SK-N-SH (cell line): ENCODE results near the gene HM13.

Experiments used
- EP300 ChIP-seq, 2 experiments: IDR thresholded peaks; 2 replicates each; pipeline versions ENCODE4 v1.4.0 to v1.6.1; 2012; ENCODE audit warnings: borderline replicate concordance in 1 of 2, low read depth in 1 of 2, low read length in 1 of 2
- RAD21 ChIP-seq: IDR thresholded peaks from 2 replicates; pipeline ENCODE4 v1.6.1; 2012; ENCODE audit warnings: mild to moderate bottlenecking, low read length
- SMC3 ChIP-seq: IDR thresholded peaks from 2 replicates; pipeline ENCODE4 v1.6.1; 2012; ENCODE audit warnings: low read depth, low read length, improper control_type of control experiment
- TAF1 ChIP-seq: IDR thresholded peaks from 2 replicates; pipeline ENCODE4 v1.6.1; 2012; ENCODE audit warnings: low read depth, mild to moderate bottlenecking, low read length, moderate library complexity, borderline replicate concordance
- YY1 ChIP-seq: IDR thresholded peaks from 2 replicates; pipeline ENCODE4 v1.4.0; 2012; ENCODE audit warnings: low read depth, mild to moderate bottlenecking
- TF ChIP-seq, protein P1 (sequence below): fragments of 200-600 bp; sonication (generic); IDR thresholded peaks from 2 replicates; pipeline ENCODE4 v1.6.1; 2017; ENCODE audit warnings: antibody characterized with exemption, mild to moderate bottlenecking, moderate library complexity
- TF ChIP-seq, protein P2 (sequence below): IDR thresholded peaks from 2 replicates; pipeline ENCODE4 v1.6.1; 2012; ENCODE audit warnings: mild to moderate bottlenecking, low read depth, low read length, moderate library complexity
- TF ChIP-seq, protein P3 (sequence below): IDR thresholded peaks from 2 replicates; pipeline ENCODE4 v1.4.0; 2012; ENCODE audit warnings: low read depth, borderline replicate concordance

DNA sequence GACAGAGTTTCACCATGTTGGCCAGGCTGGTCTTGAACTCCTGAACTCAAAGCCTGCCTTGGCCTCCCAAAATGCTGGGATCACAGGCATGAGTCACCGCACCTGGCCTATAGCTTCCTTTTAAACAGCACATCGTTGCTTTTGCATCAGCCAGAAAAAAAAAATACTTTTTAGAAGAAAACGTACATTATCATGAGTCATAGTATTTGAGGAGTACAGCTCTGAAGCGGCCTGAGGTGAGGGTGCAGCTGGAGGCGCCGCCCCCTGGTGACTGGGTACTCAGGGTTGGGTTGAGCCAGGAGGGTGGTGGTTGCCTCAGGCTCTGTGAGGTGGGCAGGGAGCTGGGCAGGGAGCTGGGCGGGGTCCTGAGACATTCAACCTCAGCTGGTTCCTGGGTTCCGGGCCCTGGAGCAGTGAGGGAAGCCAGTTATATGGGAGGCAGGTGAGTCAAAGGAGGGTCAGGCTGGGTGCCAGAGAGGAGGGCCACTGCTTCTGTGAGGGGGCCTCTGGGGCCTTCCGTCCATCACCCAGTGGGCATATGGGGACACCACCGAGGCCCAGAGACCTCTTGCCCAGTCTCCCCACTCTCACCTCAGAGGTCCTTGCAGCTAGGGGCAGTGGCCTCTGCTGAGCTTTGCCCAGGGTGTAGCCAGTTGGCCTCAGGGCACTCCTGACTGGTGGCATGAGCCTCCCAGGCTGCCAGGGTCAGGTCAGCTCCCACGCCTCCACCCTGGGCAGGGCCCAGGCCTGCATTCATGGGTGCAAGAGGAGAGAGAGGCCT lies 79.2 kb downstream of the HM13 start:
- TF ChIP-seq, protein P1, sequence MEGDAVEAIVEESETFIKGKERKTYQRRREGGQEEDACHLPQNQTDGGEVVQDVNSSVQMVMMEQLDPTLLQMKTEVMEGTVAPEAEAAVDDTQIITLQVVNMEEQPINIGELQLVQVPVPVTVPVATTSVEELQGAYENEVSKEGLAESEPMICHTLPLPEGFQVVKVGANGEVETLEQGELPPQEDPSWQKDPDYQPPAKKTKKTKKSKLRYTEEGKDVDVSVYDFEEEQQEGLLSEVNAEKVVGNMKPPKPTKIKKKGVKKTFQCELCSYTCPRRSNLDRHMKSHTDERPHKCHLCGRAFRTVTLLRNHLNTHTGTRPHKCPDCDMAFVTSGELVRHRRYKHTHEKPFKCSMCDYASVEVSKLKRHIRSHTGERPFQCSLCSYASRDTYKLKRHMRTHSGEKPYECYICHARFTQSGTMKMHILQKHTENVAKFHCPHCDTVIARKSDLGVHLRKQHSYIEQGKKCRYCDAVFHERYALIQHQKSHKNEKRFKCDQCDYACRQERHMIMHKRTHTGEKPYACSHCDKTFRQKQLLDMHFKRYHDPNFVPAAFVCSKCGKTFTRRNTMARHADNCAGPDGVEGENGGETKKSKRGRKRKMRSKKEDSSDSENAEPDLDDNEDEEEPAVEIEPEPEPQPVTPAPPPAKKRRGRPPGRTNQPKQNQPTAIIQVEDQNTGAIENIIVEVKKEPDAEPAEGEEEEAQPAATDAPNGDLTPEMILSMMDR, result peak; percentile 33; the same call in 1 of the 2 replicates
- TF ChIP-seq, protein P2, sequence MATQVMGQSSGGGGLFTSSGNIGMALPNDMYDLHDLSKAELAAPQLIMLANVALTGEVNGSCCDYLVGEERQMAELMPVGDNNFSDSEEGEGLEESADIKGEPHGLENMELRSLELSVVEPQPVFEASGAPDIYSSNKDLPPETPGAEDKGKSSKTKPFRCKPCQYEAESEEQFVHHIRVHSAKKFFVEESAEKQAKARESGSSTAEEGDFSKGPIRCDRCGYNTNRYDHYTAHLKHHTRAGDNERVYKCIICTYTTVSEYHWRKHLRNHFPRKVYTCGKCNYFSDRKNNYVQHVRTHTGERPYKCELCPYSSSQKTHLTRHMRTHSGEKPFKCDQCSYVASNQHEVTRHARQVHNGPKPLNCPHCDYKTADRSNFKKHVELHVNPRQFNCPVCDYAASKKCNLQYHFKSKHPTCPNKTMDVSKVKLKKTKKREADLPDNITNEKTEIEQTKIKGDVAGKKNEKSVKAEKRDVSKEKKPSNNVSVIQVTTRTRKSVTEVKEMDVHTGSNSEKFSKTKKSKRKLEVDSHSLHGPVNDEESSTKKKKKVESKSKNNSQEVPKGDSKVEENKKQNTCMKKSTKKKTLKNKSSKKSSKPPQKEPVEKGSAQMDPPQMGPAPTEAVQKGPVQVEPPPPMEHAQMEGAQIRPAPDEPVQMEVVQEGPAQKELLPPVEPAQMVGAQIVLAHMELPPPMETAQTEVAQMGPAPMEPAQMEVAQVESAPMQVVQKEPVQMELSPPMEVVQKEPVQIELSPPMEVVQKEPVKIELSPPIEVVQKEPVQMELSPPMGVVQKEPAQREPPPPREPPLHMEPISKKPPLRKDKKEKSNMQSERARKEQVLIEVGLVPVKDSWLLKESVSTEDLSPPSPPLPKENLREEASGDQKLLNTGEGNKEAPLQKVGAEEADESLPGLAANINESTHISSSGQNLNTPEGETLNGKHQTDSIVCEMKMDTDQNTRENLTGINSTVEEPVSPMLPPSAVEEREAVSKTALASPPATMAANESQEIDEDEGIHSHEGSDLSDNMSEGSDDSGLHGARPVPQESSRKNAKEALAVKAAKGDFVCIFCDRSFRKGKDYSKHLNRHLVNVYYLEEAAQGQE, result no peak
- TF ChIP-seq TAF1 (no peak), SMC3 (no peak), EP300 (IDR thresholded peaks at IDR 0.05; ENCODE audit: borderline replicate concordance in 1 of 2, low read depth in 1 of 2, low read length in 1 of 2) (peak in 1 of 2 experiments; percentile 53; a peak in 1 of 4 replicates), YY1 (no peak), RAD21 (no peak)
- TF ChIP-seq, protein P3, sequence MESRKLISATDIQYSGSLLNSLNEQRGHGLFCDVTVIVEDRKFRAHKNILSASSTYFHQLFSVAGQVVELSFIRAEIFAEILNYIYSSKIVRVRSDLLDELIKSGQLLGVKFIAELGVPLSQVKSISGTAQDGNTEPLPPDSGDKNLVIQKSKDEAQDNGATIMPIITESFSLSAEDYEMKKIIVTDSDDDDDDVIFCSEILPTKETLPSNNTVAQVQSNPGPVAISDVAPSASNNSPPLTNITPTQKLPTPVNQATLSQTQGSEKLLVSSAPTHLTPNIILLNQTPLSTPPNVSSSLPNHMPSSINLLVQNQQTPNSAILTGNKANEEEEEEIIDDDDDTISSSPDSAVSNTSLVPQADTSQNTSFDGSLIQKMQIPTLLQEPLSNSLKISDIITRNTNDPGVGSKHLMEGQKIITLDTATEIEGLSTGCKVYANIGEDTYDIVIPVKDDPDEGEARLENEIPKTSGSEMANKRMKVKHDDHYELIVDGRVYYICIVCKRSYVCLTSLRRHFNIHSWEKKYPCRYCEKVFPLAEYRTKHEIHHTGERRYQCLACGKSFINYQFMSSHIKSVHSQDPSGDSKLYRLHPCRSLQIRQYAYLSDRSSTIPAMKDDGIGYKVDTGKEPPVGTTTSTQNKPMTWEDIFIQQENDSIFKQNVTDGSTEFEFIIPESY, result no peak
